ENCODE results near the gene MPC2.

GRCh38 chr1:167915569-167915968, 21.3 kb downstream of the MPC2 start:
- TF ChIP-seq CTCF (IDR thresholded peaks at IDR 0.05; ENCODE audit: borderline replicate concordance, extremely low read depth, low read length, poor library complexity, severe bottlenecking) (no peak), EZH2 (IDR thresholded peaks at IDR 0.05; ENCODE audit: borderline replicate concordance, low read depth, low read length, severe bottlenecking) (no peak)

All from DND-41 (cell line).